Central memory CD4-positive, alpha-beta T cell (primary cell): Measurements from ENCODE around the gene THBD.

Experiments
- DNase-seq: peaks from one replicate; pipeline ENCODE4 v3.0.0; 2022

THBD gene

GRCh38 chr20:23084282-23084844 is 34.9 kb upstream of the THBD start:
- DNase-seq, result no peak

- DNase-seq, result no peak
These were observed 34.2 kb upstream of the THBD start for GRCh38 chr20:23083553-23084220.

- no peak for DNase-seq
These were observed 33.5 kb upstream of the THBD start for GRCh38 chr20:23082846-23083552.

GRCh38 chr20:23081263-23081819 is 31.9 kb upstream of the THBD start:
- DNase-seq, result no peak

GRCh38 chr20:23080521-23080920 is 31.0 kb upstream of the THBD start:
- no peak for DNase-seq

GRCh38 chr20:23079926-23080325 is 30.5 kb upstream of the THBD start:
- no peak for DNase-seq

- no peak for DNase-seq
These were observed 29.5 kb upstream of the THBD start for GRCh38 chr20:23079016-23079351.

GRCh38 chr20:23078351-23079015 is 29.0 kb upstream of the THBD start:
- no peak for DNase-seq

GRCh38 chr20:23077277-23077676 is 27.8 kb upstream of the THBD start:
- no peak for DNase-seq

GRCh38 chr20:23074052-23074451 is 24.6 kb upstream of the THBD start:
- DNase-seq, result no peak

GRCh38 chr20:23072892-23073586 is 23.6 kb upstream of the THBD start:
- no peak for DNase-seq

GRCh38 chr20:23071996-23072395 is 22.5 kb upstream of the THBD start:
- DNase-seq, result no peak

GRCh38 chr20:23071398-23071797 is 21.9 kb upstream of the THBD start:
- DNase-seq, result no peak

- no peak for DNase-seq
These were observed 19.6 kb upstream of the THBD start for GRCh38 chr20:23069108-23069507.

- no peak for DNase-seq
These were observed 18.8 kb upstream of the THBD start for GRCh38 chr20:23068283-23068682.

GRCh38 chr20:23066772-23067171 is 17.3 kb upstream of the THBD start:
- DNase-seq, result no peak

GRCh38 chr20:23065266-23066201 is 16.1 kb upstream of the THBD start:
- no peak for DNase-seq

- no peak for DNase-seq
These were observed 14.1 kb upstream of the THBD start for GRCh38 chr20:23063581-23063980.

- DNase-seq, result no peak
These were observed 13.7 kb upstream of the THBD start for GRCh38 chr20:23063168-23063567.

GRCh38 chr20:23062632-23063031 is 13.2 kb upstream of the THBD start:
- DNase-seq, result no peak

- no peak for DNase-seq
These were observed 12.5 kb upstream of the THBD start for GRCh38 chr20:23061734-23062561.
